Measurements from ENCODE around the gene PPP3R2.

- TF ChIP-seq YY1 (IDR thresholded peaks at IDR 0.05; ENCODE audit: insufficient read depth, insufficient read length) (no peak), SUZ12 (IDR thresholded peaks at IDR 0.05; ENCODE audit: extremely low read depth, insufficient read depth, insufficient read length) (no peak)
These were observed 22.5 kb downstream of the PPP3R2 start for GRCh38 chr9:101572316-101572715.

Data from NT2/D1 (cell line).